Measurements from ENCODE around the gene UFC1.

The UFC1 gene

GRCh38 chr1:161196111-161196510 is 42.3 kb downstream of the UFC1 start:
- DNase-seq = no peak

- no peak for DNase-seq
Observed at GRCh38 chr1:161196521-161197451, 43.0 kb downstream of the UFC1 start.

- no peak for DNase-seq
Observed at GRCh38 chr1:161197560-161198193, 43.9 kb downstream of the UFC1 start.

GRCh38 chr1:161198194-161198896 is 44.6 kb downstream of the UFC1 start:
- DNase-seq = no peak

- DNase-seq = no peak
Observed at GRCh38 chr1:161198897-161199431, 45.2 kb downstream of the UFC1 start, which contains the start of gene ADAMTS4. Gene ADAMTS4 (minus strand): TSS chr1:161199054. CDS start chr1:161198627, 427 bp downstream.

GRCh38 chr1:161199506-161200139 is 45.8 kb downstream of the UFC1 start:
- no peak for DNase-seq

- no peak for DNase-seq
Observed at GRCh38 chr1:161200421-161200991, 46.7 kb downstream of the UFC1 start.

GRCh38 chr1:161200992-161201835 is 47.4 kb downstream of the UFC1 start:
- DNase-seq = no peak

GRCh38 chr1:161201836-161202712 is 48.3 kb downstream of the UFC1 start, which contains the start of gene NDUFS2:
Gene NDUFS2 (plus strand): TSS chr1:161202367. CDS start chr1:161202386, 19 bp downstream.
- peak; percentile 85 to 94 for DNase-seq

- no peak for DNase-seq
Observed at GRCh38 chr1:161206411-161207140, 52.8 kb downstream of the UFC1 start.

- no peak for DNase-seq
Observed at GRCh38 chr1:161207173-161207572, 53.4 kb downstream of the UFC1 start.

All from cerebellar nuclear complex (tissue), 1 donor.